Retina (tissue), 1 donor: Measurements from ENCODE around the gene PDE7B.

Experiments
- DNase-seq: peaks from one replicate; pipeline ENCODE4 v3.0.0-alpha.2; 2016

The PDE7B gene

DNA sequence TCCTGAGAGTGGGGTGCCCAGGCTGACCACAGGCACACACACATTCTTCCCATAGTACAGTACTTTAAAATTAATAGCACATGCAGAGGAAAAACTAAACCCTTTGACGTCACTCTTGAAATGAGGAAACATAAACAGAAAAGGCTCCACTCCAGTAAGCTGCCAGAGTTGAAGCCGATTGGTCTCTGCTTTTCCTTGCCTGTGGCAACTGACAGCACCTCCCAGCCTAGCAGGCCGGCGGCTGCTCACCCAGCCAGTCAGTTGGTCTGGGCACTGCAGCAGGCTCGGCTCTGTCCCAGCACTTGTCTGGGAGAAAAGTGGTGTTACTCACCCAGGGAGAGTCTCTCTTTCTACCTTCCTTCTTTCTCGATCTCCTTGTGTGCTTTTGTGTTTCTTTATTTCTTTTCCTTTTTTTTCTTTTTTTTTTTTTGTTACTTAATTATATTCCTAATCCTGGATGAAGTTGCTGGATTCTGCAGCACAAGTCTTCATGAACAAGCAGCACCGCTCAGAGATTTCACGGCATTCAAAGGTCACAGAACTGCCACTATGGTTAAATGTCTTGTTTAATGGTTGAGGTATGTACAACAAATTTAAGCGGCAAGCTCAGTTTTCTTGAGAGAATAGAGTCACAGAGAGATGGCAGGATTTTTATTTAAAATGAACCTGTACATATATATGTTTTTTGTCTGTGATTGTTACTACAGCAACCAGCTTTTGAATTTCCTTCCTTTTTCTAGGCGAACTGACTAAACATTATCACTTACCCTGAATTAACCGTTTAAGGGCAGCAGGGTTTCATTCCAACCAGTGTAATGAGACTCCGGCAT is at the start of gene PDE7B:
Gene PDE7B, plus strand, starts transcription at position 260 of the 830 bp plus-strand sequence.
- DNase-seq, result peak; percentile 78

DNA sequence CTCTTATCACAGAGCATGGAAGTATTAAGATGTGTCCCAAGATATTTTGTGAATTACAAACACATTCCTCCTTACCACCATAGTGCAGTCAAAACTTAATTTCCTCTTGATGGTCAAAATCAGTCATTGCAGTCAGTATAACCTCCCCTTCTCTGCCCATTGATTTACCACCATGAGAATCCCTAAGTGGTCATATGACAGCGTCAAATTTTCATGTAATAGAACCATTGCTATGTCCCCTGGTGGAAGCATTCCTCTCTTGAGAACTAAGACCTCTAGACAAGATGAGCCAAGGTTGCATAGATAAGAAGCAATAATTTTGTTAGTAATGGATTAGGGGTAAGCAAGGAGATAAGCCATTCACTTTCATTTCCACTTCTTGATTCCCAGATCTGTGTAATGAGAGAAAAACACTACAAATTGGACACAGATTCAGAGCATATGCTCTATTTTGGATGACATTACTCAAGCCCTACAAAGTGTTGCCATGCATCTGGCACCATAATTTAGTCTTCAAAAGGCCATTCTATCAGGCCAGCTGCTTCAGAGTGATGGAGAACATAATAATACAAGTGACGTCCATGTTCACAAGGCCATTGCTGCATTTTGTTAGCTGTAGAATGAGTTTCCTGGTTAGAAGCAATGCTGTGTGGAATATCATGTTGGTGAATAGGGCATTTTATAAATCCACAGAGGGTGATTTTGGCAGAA is 49.6 kb upstream of the PDE7B start:
- no peak for DNase-seq

DNA sequence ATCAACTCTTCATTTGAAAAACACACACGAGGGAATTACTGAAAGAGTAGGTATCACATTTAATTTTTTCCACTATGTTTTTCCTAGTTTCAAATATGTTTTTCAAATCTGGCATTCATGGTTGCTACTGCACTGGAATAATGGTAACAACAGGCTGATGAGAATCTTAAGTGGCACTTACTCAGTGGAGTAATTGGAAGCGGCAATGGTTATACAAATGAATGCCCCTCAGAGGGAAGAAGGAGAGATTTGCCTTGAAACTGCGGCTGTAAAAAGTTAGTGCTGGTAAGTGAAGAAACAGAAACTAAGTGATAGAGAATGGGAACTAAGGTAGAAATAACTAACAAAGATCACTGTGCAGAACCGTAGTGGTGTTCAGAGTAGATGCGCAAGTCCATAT is 41.0 kb upstream of the PDE7B start:
- DNase-seq, result no peak

DNA sequence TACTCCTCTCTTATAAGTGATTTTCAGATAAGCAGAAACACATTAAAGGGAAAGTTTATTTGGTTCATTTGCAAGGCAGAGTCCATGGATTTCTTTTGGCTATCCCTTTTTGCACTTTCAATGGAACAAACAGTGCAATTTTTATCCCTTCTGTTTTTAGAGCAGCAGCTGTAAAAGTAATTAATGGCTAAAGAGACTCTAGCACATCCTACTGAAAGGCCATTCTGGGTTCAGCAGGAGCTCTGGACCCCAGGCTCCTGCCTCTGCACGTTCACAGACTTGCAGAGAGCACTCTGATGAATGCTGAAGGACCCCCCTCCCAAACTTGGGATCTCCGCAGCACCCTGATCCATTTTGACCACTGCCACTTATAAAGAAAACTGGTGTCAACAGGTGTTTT is 40.3 kb upstream of the PDE7B start:
- peak; percentile 20 for DNase-seq

DNA sequence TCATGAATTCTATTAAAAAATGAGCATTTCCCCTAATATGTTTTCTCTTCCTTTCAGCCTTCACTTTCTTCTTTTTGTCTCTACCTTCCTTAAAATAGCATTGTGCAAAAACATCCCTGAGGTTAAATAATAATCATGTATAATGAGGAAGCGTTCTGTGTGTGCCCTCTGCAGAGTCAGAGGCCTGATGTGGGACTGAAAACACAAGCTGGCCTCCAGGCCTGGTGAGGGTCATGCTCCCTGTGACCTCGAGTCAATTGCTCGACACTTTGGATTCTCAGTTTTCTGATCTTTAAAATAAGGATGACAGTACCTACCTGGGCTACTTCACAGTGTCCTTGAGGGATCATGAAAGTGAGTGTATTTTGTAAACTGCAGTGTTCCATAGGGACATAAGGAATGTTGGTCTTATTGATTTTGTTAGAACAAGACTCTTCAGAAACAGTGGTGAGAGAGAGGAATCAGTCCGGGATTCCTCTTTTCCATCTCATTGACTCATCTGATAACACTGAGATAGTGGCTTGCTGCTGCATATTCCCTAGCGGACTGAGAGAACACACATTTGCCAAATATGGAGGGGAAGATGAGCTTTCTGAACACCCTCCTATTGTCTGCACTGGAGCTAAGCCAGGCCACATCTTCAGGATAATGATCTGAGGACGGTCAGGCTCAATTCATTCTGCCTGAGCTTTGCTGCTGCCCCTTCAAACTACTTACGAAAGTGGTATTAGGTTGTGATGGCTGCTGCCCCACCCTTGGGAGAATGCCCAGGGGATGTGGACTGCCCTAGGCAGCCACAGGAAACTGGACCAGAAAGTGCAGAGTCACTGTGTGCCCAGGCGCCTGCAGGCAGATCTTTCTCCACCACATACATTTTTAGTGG is 39.6 kb upstream of the PDE7B start:
- DNase-seq, result peak; percentile 26

DNA sequence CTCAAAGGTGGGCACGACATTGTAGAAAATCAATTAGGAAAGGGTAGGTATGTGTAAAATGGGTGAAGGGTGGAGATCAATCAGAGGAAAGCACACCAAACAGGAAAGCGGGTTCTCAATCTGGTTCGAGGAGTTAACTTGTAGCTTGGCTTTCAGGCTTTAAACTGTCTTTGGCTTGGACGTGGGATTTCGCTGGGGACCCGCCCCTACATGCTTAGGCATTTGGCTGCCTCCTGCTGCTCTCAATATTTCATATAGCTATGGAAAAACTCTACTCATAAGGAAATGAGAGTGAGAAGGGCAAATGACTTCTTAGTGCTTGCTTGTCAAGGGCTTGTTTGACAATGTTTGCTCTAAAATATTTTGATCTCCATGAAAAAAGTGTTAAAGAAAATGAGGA is 38.1 kb upstream of the PDE7B start:
- DNase-seq, result no peak

DNA sequence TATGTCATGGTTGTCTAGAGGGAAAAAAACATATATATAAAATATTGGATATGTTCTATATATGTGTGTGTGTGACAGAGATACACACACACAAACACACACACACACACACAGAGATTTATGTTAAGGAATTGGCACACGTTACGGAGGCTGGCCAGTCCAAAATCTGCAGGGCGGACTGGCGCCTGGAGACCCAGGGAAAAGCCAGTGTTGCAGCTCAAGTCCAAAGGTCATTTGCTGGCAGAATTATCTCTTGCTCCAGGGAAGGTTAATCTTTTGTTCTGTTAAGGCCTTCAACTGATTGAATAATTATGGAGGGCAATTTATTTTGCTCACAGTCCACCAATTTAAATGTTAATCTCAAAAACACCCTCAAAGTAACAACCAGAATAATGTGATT is 37.5 kb upstream of the PDE7B start:
- DNase-seq, result no peak

DNA sequence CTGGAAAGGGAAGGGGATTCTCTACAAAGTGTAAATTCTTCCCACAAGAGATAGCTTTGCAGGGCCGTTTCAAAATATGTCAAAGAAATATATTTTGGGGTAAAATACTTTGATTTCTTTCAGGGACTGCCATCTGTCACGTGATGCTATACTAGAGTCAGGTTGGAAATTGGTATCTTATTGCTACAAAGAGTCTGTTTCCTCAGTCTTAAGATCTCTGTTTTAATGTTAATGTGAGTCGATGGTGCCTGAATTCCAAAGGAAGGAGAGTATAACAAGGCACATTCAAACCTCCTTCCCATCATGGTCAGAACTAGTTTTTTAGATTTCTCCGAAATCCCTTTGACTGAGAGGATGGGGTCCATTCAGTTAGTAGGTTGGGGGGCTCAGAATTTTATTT is 36.3 kb upstream of the PDE7B start:
- no peak for DNase-seq

DNA sequence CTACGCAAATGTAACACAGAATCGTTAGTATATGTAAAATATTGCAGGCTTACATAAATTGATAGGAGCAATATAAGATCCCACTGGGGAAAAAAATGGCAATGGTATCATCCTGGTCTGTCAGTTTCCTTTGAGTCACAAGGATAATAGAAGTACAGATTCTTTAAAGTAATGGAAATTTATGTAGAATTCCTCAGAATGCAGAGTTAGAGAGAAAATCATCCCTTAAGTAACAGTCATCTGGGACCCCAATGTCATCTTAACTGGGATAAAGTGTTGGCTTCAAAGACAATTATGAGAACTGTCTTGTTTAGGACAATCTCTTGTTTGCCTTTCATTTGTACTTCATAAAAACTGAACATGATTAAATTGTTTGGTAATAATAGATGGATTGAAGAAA is 34.5 kb upstream of the PDE7B start:
- DNase-seq, result no peak

DNA sequence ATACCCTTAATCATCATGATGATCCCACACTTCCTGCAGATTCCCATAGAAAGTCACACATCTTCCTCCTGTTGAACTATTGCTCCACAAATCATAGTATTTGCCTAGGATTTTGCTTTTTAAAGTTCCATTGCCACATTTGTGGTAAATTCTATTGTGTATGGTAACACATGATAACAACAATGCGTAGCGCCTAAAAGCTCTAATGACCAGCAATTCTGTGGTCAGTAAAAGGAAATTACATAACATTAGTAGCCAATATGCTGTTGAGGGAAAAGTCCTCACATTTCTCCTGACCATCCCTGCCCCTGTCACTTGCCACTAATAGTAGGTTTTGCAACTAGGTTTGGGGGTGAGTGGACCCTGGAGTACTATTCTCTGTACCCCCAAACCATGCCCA is 31.8 kb upstream of the PDE7B start:
- DNase-seq, result no peak

DNA sequence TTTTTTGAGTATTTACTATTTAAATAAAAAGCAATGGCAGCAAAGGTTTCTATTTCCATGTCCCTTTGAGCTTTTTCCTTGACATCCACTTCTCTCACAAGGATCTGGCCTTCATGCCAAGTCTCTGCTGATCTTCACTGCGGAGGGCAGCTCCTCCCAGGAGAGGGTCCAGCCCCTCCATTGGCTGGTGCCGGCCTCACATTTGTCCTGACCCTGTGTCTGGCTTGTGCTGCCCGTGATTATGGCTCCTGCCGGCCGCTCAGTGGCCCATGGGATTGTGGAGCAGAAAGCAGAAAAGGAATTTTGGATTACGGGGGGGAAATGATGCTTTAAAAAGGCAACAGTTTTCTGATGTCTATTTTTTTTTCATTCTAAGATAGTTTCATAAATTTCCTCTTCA is 31.2 kb upstream of the PDE7B start:
- no peak for DNase-seq

DNA sequence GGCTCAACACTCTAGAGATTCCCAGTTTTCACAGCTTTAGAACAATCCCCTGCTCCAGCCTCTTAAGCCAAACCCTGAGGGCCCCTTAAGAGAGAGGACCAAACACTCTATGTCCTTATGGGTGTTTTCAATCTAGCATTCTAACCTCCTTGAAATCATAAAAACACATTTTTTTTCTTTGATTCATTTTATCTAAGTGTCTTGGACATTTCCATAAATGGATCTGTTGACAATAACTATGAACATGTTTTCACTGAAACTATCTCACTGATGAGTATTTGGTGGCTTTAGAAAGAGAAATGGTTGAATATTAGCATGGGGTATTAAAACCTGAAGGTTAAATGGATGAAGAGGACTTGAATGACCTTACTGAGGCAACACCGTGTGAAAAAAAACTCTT is 27.6 kb upstream of the PDE7B start:
- DNase-seq, result no peak

DNA sequence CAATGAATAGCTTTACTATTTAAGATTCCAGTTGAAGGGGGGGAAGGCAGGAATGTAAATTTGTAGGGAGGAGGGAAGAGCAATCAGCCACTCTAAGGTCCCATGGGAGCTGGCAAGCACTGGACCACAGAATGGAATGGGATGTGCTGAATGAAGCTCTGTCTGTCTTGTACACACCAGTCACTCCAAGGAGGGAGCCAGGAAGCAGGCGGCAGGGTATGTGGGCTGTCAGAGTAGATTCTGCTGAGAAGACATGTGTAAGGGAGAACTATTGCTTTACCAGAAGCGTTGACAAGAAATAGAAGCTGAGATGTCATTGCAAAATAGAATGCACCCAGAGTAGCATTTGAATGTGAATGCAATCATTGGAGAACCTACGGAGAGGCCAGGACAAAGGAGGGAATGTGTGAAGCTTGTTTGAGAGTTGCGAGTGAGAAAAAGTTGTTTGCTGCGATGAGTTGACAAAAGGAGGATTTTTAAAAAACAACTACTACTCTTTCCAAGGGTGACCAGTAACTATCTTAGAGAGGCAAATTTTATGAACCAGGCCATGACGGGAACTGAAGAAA is 25.2 kb upstream of the PDE7B start:
- DNase-seq, result no peak

DNA sequence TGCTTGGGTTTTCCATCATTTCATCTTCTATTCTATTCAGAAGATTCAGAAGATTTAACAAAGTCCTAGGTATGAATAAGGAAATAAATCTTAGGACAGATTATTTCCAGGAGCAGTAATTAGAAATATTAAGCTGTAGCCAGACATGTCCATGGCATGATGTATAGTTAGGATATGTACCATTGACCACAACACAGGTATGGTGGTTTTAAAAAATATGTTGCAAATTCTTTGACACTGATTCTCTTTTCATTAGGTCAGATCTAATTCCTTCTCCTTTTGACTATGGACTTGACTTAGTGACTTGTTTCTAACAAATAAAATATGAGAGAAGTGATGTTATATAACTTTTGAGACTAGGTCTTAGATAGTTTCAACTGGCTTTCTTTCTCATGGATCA is 23.5 kb upstream of the PDE7B start:
- DNase-seq, result no peak

DNA sequence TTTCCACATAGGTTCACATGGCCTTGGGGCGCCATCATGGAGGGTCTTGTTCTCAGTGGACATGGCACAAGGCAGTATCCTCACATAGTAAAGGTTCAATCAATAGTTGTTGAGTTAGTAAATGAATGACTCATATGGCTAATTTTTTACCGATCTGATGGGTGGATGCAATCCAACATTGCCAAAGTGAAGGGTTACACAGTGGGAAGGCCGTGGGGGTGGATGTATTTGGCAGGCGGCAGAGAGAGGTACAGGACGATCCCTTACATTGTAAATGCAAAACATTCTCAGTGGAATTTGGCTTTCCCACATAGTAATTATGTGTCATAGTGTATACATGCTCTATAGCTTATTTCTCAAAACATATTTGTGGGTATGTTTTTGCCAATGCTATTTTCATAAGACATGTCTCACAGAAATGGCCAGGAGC is 21.0 kb upstream of the PDE7B start:
- no peak for DNase-seq

DNA sequence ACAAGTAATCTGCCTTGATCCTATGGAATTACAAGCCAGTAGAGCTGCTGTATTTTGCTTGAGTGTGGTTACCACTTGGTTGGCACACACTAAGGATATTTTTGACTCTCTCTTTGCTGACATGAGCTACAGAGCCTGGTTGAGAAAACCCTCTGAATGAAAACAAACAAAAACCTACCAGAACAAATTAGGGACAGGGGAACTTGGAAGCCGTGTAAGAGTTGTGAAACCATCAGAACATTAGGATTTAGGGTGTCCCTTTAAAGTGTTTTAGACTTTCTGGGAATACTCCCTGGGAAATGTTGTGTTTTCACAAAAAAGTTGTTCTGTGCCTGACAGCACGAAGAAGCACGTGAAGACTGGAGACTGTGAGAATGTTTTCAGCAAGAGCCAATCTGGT is 20.5 kb upstream of the PDE7B start:
- DNase-seq, result no peak

DNA sequence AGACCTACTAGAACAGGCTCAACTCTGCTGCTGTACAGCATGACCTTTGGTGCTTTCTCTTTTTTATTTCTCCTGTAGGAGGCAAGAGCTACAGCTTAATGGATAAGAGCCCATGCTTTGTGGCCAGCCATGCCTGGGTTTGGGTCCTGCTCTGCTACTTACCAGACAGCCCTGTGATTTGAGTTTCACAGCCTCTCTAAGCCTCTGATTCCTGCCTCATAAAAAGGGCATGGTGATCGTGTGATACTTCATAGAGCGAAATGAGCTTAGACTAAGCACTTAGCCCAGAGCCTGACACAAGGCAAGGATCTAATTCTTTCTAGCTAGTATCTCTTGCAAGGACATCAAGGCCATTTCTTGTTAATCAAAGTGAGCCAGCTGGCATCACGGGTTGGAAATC is 19.3 kb upstream of the PDE7B start:
- no peak for DNase-seq

DNA sequence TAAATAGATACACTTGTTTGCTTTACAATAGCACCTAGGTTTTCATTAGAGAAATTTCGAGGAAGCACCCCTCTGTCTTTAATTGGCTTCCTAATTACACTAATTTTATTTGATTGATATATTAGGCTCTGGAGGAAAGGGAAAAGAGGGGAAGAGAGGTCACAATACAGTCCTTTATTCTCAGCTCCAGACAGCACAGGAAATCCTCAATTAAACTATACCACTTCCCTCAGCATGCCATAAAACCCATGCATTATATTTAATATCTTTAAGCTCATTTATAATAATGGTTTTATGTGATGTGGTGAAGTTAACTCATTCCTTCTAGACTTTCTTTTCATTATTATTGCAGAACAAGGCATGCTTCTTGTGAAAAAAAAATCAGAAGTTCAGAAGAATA is 17.7 kb upstream of the PDE7B start:
- DNase-seq, result no peak

DNA sequence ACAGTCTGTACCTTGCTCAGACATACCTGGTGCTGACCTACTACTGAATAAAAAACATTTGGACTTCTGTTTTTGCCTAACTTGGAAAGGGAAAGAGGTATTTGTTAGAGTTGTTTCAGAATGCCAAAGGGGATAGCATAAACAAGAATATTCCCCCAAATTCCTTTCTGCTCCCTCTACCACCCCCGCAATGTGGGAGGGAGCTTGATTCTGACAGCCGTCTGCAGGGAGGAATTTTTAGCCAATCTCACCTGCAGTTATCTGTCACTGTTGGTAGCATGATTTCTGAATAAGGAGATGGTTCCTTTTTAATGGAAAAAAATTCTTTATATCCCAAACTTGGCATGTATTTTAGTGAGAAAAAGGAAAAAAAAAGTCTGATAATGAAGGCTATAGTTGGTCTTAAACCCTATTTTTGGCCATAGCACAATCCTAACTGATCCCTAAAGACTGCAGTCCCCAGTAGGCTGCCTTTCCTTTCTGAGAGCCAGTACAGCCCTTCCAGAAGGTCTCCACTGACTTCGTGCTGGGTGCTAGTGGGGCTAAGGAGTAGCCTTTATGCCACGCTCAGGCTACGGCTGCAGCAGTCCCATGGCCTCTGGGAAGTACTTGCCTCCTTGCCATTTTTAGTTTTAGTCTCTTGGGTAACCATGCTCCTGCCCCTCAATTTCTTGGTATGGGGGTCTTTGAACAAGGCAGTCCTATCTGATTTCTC is 13.6 kb upstream of the PDE7B start:
- no peak for DNase-seq

DNA sequence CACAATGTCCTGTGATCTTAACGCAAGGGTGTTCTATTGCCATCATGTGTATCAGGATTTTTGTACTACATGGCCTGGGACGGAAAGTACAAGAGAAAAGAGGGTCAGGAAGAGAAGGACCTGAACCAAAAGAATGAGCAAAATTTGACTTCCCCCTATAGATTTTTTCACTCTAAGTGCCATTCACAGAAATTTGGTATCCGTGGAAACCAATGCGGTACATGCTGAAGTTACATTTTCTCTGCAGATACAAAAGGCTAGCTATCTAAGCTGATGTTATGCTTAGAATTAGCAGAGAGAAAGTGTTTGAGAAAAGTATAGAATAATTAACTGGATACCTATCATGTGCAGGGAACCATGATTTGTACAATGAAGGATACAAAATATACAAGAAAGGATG is 12.4 kb upstream of the PDE7B start:
- DNase-seq, result no peak

DNA sequence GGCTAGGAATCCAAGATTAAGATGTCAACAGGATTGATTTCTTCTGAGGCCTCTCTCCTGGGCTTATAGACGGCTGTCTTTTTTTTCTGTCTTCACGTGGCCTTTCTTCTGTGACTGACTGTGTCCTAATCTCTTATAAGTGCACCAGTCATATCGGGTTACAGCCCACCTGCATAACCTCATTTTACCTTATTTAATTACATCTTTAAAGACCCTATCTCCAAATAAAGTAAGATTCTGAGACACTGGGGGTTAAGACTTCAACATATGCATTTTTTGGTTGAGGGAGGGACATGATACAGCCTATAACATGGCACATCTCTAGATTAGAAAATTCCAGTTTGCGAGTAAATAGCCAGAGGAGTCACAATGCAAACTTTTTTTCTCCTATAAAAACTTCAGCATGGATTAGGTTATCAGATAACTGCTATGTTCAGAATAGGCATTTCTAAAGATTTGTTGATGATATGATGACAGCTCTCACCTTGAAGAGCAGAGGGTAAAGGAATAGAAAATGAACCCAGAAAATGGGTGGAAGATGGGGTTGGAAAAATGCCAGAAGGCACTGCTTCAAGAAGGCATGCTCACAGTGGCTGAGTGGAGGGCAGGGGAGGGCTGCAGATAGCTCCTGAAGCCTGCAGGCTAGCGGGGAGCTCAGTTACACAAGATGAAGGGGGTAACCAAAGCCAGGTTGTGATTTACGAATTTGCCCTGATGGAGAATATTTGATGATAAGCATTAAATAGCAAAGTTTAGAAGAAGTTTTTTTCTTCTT is 8.7 kb upstream of the PDE7B start:
- DNase-seq, result no peak

DNA sequence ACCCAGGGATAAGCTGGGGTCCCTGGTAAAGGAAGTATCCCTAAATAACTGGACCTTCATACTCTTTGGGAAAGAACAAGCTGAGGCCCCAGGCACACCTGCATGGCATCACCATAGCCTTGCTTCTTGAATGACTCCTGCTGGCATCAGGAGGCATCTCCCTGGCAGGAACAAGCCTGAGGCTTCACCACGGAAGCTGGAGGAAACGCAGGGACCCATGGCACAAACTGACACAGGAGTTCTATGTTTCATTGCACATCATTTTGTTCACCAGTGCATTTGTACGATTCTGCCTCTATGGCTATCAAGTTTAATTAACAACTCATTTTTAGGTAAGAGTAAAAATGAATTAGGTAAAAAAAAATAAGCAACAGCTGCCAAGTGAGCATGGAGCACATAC is 619 bp upstream of the PDE7B start:
- no peak for DNase-seq
